ENCODE measurements around the gene TMED9. TPM values are rescaled to one million over a fixed set of nuclear protein-coding genes. Genes with fewer than 3 reads are reported as not detected.

TMED9 gene
- total and polyA plus RNA-seq, 2 of the 4 experiments (the other 2 are of a cell fraction), result 123 to 357 TPM

- DNase-seq (no peak), ATAC-seq (ENCODE audit: low read depth) (no peak)
- CTCF ChIA-PET, result no interaction called here
- Histone ChIP-seq H2AK5ac (ENCODE audit: low read depth, low read length) (no peak overlapping the region), H3K23ac (ENCODE audit: low read depth, low read length) (no peak overlapping the region), H2BK5ac (ENCODE audit: low read depth, low read length, poor library complexity, severe bottlenecking) (no peak overlapping the region), H2BK120ac (ENCODE audit: low read depth, low read length) (no peak overlapping the region), H3K4me1 (ENCODE audit: control insufficient read depth, insufficient read depth, low read length) (peaks cover 3% of the 10 kb centered on the region; the same call in 1 of the 2 replicates), H4K5ac (ENCODE audit: low read depth, low read length) (no peak overlapping the region), H3K9me1 (ENCODE audit: insufficient read depth, low read length) (peaks cover 19% of the 10 kb centered on the region), H3K18ac (ENCODE audit: low read depth, low read length) (no peak overlapping the region), H4K8ac (ENCODE audit: low read depth in 2 of 2, low read length in 2 of 2) (no peak overlapping the region), H3K9me3 (ENCODE audit: control insufficient read depth, insufficient read depth, low read length) (no peaks in the 10 kb centered on the region), H4K20me1 (ENCODE audit: insufficient read depth, low read length) (peaks cover 8% of the 10 kb centered on the region; the same call in 1 of the 2 replicates), H3K27me3 (ENCODE audit: control insufficient read depth, insufficient read depth, low read length) (no peaks in the 10 kb centered on the region; the same call in none of the 2 replicates), H2AFZ (replicated peaks; ENCODE audit: low read length, poor library complexity) (no peak overlapping the region), H3K56ac (ENCODE audit: extremely low read depth, insufficient read depth, low read length) (no peak overlapping the region), H3K4ac (ENCODE audit: low read depth, low read length) (no peak overlapping the region), H3K79me1 (ENCODE audit: low read depth in 1 of 2, low read length in 2 of 2) (peaks cover 15 to 32% of the 10 kb centered on the region in 2 experiments), H2BK15ac (ENCODE audit: low read depth, low read length) (no peak overlapping the region), H3K4me2 (ENCODE audit: low read depth, low read length) (no peak overlapping the region), H3K9ac (ENCODE audit: low read depth, low read length) (no peak overlapping the region), H2AK9ac (replicated peaks; ENCODE audit: low read depth, low read length, poor library complexity) (no peak overlapping the region), H3K14ac (replicated peaks; ENCODE audit: low read depth, low read length) (no peak overlapping the region), H3K27ac (ENCODE audit: insufficient read depth, low read length) (no peak overlapping the region), H3K36me3 (ENCODE audit: control insufficient read depth, insufficient read depth, low read length) (peaks cover 20% of the 10 kb centered on the region), H4K91ac (ENCODE audit: insufficient read depth, low read depth, low read length) (no peak overlapping the region), H3K4me3 (ENCODE audit: insufficient read depth, low read depth, low read length) (no peak overlapping the region), H2BK20ac (ENCODE audit: low read depth, low read length) (no peak overlapping the region)
- POLR2A ChIA-PET (ENCODE audit: unreplicated experiment), result no interaction called here
- TF ChIP-seq RAD21 (IDR thresholded peaks at IDR 0.05; ENCODE audit: low read length) (no peak), CEBPB (IDR thresholded peaks at IDR 0.05; ENCODE audit: low read depth, low read length) (no peak), MAZ (IDR thresholded peaks at IDR 0.05; ENCODE audit: borderline replicate concordance, low read depth, low read length) (no peak), BHLHE40 (IDR thresholded peaks at IDR 0.05; ENCODE audit: low read depth, low read length) (no peak), FOS (IDR thresholded peaks at IDR 0.05; ENCODE audit: low read depth, low read length) (no peak), CHD1 (IDR thresholded peaks at IDR 0.05; ENCODE audit: low read depth, low read length) (no peak), RFX5 (IDR thresholded peaks at IDR 0.05; ENCODE audit: low read depth, low read length) (no peak), SMC3 (IDR thresholded peaks at IDR 0.05; ENCODE audit: low read depth, low read length) (no peak), RCOR1 (IDR thresholded peaks at IDR 0.05; ENCODE audit: insufficient replicate concordance, low read length) (no peak), MAFK (IDR thresholded peaks at IDR 0.05; ENCODE audit: low read depth, low read length) (no peak), MXI1 (IDR thresholded peaks at IDR 0.05; ENCODE audit: borderline replicate concordance, low read depth, low read length) (no peak), POLR2A (IDR thresholded peaks at IDR 0.05; ENCODE audit: low read depth, low read length) (no peak), USF2 (IDR thresholded peaks at IDR 0.05; ENCODE audit: low read depth, low read length) (no peak), NFE2L2 (IDR thresholded peaks at IDR 0.05; ENCODE audit: low read depth, low read length) (no peak), CTCF (conservative IDR thresholded peaks at IDR 0.05; ENCODE audit: low read depth, low read length) (no peak), ELK1 (IDR thresholded peaks at IDR 0.05; ENCODE audit: borderline replicate concordance, low read depth, low read length) (no peak)
- WGBS, 2 experiments (ENCODE audit: extremely low coverage in 2 of 2, insufficient read length in 1 of 2), result no CpG with 5 or more reads among the region's 1 CpG
- BruUV-seq (replicated peaks), result no TSS peak
- dilution Hi-C loops (cut with HindIII; ENCODE audit: low sequenced_read_pairs, unreplicated experiment), result no loop called here
- in situ Hi-C loops (cut with MboI; ENCODE audit: low sequenced_read_pairs), result no loop called here
- intact Hi-C loops (cut with micrococcal nuclease), result no loop called here
These were observed 1.6 kb upstream of the TMED9 start for GRCh38 chr5:177590406-177590805.
